HCT116 (cell line): Measurements from ENCODE around the gene ADIPOR1. TPM values are rescaled to one million over a fixed set of nuclear protein-coding genes. Genes with fewer than 3 reads are reported as not detected.

ENCODE experiments used
- ATAC-seq: fragments of 200-7000 bp; cut with Tn5 transposase; 2 replicates; pipeline ENCODE4 v1.9.1; 2020; ENCODE audit warnings: mild to moderate bottlenecking, moderate library complexity
- BruUV-seq: library from RNA; stranded (reverse); fragments of 400-500 nt; replicated peaks from 2 replicates; lab custom pipeline; 2021; lab: Mats Ljungman, UMichigan
- CTCF ChIA-PET: fragments of 300-600 bp; sonication (Branson Sonifier 250); formaldehyde crosslinking; loops from one replicate; lab custom pipeline; 2021; ENCODE audit warnings: antibody characterized with exemption; lab: Charles Lee
- POLR2A ChIA-PET: fragments of 300-600, 350-600 bp; sonication (Branson Sonifier 250); formaldehyde crosslinking; loops from one replicate; lab custom pipeline; 2021; ENCODE audit warnings: antibody characterized with exemption; lab: Charles Lee
- RAD21 ChIA-PET, 2 experiments: fragments of 300-600 bp; sonication (Branson Sonifier 250); formaldehyde crosslinking; loops; one replicate each; lab custom pipeline; 2023; ENCODE audit warnings: low total read pairs in 2 of 2; ENCODE audit not compliant: uncharacterized antibody in 2 of 2, unreplicated experiment in 2 of 2, low non-redundant PET in 1 of 2; lab: Charles Lee
- DNase-seq: peaks from one replicate; pipeline ENCODE4 v3.0.0-alpha.2; 2010; ENCODE audit warnings: low read depth, low spot score
- H2AFZ ChIP-seq: fragments of 200-600 bp; shearing (Covaris generic), sonication (generic); 2 replicates; pipeline ENCODE4 v1.6.1; 2017; ENCODE audit warnings: low read depth, mixed run types, mixed read lengths, antibody characterized with exemption, low read length; ENCODE audit not compliant: poor library complexity, severe bottlenecking
- H3K27ac ChIP-seq: 2 replicates; pipeline ENCODE4 v1.5.1; 2012; ENCODE audit warnings: low read depth, low read length
- H3K27me3 ChIP-seq: fragments of 200-600 bp; sonication (generic); 2 replicates; pipeline ENCODE4 v1.6.1; 2016; ENCODE audit warnings: mixed run types, low read length, mixed read lengths; ENCODE audit not compliant: insufficient read depth
- H3K36me3 ChIP-seq, 2 experiments: fragments of 200-500 bp in 1 of 2; fragments of 200-600 bp in 1 of 2; sonication (Bioruptor generic) in 1 of 2; sonication (generic) in 1 of 2; 2 replicates each; pipeline versions ENCODE4 v1.5.1 to v1.6.1; 2014 to 2016; ENCODE audit warnings: low read length in 2 of 2, inconsistent platforms in 1 of 2, mixed read lengths in 1 of 2, mixed run types in 1 of 2; ENCODE audit not compliant: insufficient read depth in 2 of 2, control insufficient read depth in 1 of 2
- H3K4me1 ChIP-seq, 2 experiments: fragments of 200-600 bp in 1 of 2; sonication (generic) in 1 of 2; 2 replicates each; pipeline versions ENCODE4 v1.5.1 to v1.6.1; 2012 to 2017; ENCODE audit warnings: low read length in 2 of 2, inconsistent platforms in 1 of 2, mild to moderate bottlenecking in 1 of 2, mixed read lengths in 1 of 2, mixed run types in 1 of 2, moderate library complexity in 1 of 2; ENCODE audit not compliant: insufficient read depth in 2 of 2, control insufficient read depth in 1 of 2
- H3K4me2 ChIP-seq: fragments of 200-600 bp; sonication (generic); 2 replicates; pipeline ENCODE4 v1.6.1; 2017; ENCODE audit warnings: mixed run types, low read length, mixed read lengths
- H3K4me3 ChIP-seq, 2 experiments: fragments of 200-600 bp in 1 of 2; sonication (generic) in 1 of 2; replicated peaks in 1 of 2; 2 replicates each; pipeline ENCODE4 v1.5.1; 2011 to 2016; ENCODE audit warnings: low read length in 2 of 2, control low read depth in 1 of 2, low read depth in 1 of 2, mild to moderate bottlenecking in 1 of 2, mixed read lengths in 1 of 2, mixed run types in 1 of 2
- H3K79me2 ChIP-seq: fragments of 200-600 bp; sonication (generic); 2 replicates; pipeline ENCODE4 v1.6.1; 2017; ENCODE audit warnings: mild to moderate bottlenecking, mixed run types, low read length, moderate library complexity, mixed read lengths; ENCODE audit not compliant: insufficient read depth
- H3K9ac ChIP-seq: fragments of 200-600 bp; sonication (generic); 2 replicates; pipeline ENCODE4 v1.6.1; 2016; ENCODE audit warnings: low read length, mixed read lengths
- H3K9me2 ChIP-seq: fragments of 200-600 bp; sonication (generic), shearing (Covaris generic); 2 replicates; pipeline ENCODE4 v1.6.1; 2017; ENCODE audit warnings: mixed run types, mild to moderate bottlenecking, moderate library complexity; ENCODE audit not compliant: insufficient read depth
- H3K9me3 ChIP-seq, 2 experiments: fragments of 200-500 bp in 1 of 2; fragments of 200-600 bp in 1 of 2; sonication (Bioruptor generic) in 1 of 2; sonication (generic) in 1 of 2; 2 replicates each; pipeline ENCODE4 v1.6.1; 2014 to 2017; ENCODE audit warnings: low read length in 2 of 2, mixed read lengths in 2 of 2, inconsistent platforms in 1 of 2, low read depth in 1 of 2, mild to moderate bottlenecking in 1 of 2, mixed run types in 1 of 2, moderate library complexity in 1 of 2; ENCODE audit not compliant: control insufficient read depth in 1 of 2, insufficient read depth in 1 of 2
- H4K20me1 ChIP-seq: fragments of 200-600 bp; sonication (generic), shearing (Covaris generic); 2 replicates; pipeline ENCODE4 v1.6.1; 2017; ENCODE audit warnings: mixed run types, mild to moderate bottlenecking, moderate library complexity; ENCODE audit not compliant: insufficient read depth
- CEBPB ChIP-seq: IDR thresholded peaks from 2 replicates; pipeline ENCODE4 v1.6.1; 2012; ENCODE audit warnings: low read depth
- EGR1 ChIP-seq: IDR thresholded peaks from 2 replicates; pipeline ENCODE4 v1.6.1; 2012; ENCODE audit warnings: low read depth
- ELF1 ChIP-seq: IDR thresholded peaks from 2 replicates; pipeline ENCODE4 v1.6.1; 2012; ENCODE audit warnings: low read depth, borderline replicate concordance
- EZH2phosphoT487 ChIP-seq: fragments of 200-600 bp; IDR thresholded peaks from 2 replicates; pipeline ENCODE4 v1.6.1; 2018; ENCODE audit warnings: antibody characterized with exemption, borderline replicate concordance
- FOSL1 ChIP-seq: IDR thresholded peaks from 2 replicates; pipeline ENCODE4 v1.6.1; 2012; ENCODE audit warnings: low read depth
- POLR2A ChIP-seq: IDR thresholded peaks from 2 replicates; pipeline ENCODE4 v1.7.0; 2011; ENCODE audit warnings: borderline replicate concordance; ENCODE audit not compliant: insufficient read depth, insufficient read length; ENCODE audit errors: extremely low read depth
- SRF ChIP-seq: IDR thresholded peaks from 2 replicates; pipeline ENCODE4 v1.6.1; 2012; ENCODE audit warnings: low read depth
- TCF7L2 ChIP-seq: IDR thresholded peaks from 2 replicates; pipeline ENCODE4 v1.7.0; 2011; ENCODE audit warnings: borderline replicate concordance, inconsistent platforms; ENCODE audit not compliant: insufficient read depth, insufficient read length; ENCODE audit errors: extremely low read depth
- intact Hi-C: fragments of 100-400 bp; cut with micrococcal nuclease; formaldehyde crosslinking; loops from 2 replicates; pipeline ENCODE4 v1.10.0; 2022
- total RNA-seq: library from RNA; stranded (reverse); gene quantifications from one replicate; pipeline ENCODE4 v1.2.1, GENCODE V29; 2021; ENCODE audit not compliant: unreplicated experiment
- TF ChIP-seq, protein P1 (sequence below): IDR thresholded peaks from 2 replicates; pipeline ENCODE4 v1.6.1; 2012
- TF ChIP-seq, protein P2 (sequence below): IDR thresholded peaks from 2 replicates; pipeline ENCODE4 v1.6.1; 2011; ENCODE audit warnings: mild to moderate bottlenecking, low read length, moderate library complexity; ENCODE audit not compliant: insufficient replicate concordance; ENCODE audit errors: extremely low read depth
- TF ChIP-seq, protein P3 (sequence below): IDR thresholded peaks from 2 replicates; pipeline ENCODE4 v1.6.1; 2012; ENCODE audit warnings: low read depth
- TF ChIP-seq, protein P4 (sequence below), 3 experiments: fragments of 200-600 bp in 1 of 3; sonication (generic) in 1 of 3; IDR thresholded peaks in 2 of 3; conservative IDR thresholded peaks in 1 of 3; 2 replicates each; pipeline ENCODE4 v1.5.1; 2012 to 2017; ENCODE audit warnings: low read depth in 2 of 3, low read length in 2 of 3, antibody characterized with exemption in 1 of 3, borderline replicate concordance in 1 of 3, control low read depth in 1 of 3, mild to moderate bottlenecking in 1 of 3, mixed read lengths in 1 of 3, mixed run types in 1 of 3, moderate library complexity in 1 of 3; ENCODE audit not compliant: insufficient read depth in 1 of 3

Gene ADIPOR1
- total RNA-seq, 1 experiment from 2014 or later = 89.8 TPM

DNA sequence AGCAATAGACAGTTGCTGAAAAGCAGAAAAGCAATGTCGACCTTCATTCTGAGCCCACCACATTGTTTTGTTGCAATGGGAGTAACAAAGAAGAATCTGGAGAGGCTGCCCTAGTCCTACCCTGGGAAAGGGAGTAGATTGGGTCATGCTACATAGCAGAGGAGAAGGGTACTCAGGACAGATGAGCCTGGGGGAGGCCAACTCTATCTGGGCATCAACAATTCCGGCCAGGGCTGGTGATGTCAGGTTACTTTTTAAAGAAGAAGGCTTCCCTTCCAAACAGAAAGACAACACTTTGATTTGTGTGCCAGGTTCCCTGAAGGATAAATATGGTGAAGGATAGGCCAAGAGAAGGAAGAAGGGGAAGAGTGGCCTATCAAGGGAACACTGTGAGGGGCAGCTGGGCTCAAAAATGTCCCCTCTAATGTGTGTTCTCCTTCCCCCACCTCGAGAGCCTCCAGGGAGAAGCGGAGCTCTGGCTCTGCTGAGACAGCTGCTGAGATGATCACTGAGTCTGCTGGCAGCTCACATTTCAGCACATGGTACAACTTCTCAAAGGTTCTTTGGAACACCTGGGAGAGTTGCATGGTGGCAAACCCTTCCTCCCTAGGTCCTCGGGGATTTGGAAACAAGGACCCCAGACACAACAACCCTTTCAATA is 3.2 kb upstream of the ADIPOR1 start:
- Histone ChIP-seq H4K20me1 (no peaks in the 10 kb centered on the region), H3K9ac (no peak overlapping the region), H3K79me2 (peaks cover 17% of the 10 kb centered on the region), H3K9me3 (no peaks in the 10 kb centered on the region), H3K9me2 (no peaks in the 10 kb centered on the region), H3K36me3 (no peaks in the 10 kb centered on the region), H3K27me3 (no peaks in the 10 kb centered on the region), H2AFZ (no peak overlapping the region), H3K4me1 (peaks cover 26 to 34% of the 10 kb centered on the region in 2 experiments), H3K4me2 (no peak overlapping the region), H3K4me3 (no peak overlapping the region), H3K27ac (no peak overlapping the region)
- RAD21 ChIA-PET = no interaction called here
- TF ChIP-seq, protein P1, sequence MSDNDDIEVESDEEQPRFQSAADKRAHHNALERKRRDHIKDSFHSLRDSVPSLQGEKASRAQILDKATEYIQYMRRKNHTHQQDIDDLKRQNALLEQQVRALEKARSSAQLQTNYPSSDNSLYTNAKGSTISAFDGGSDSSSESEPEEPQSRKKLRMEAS = no peak
- no peak for TF ChIP-seq POLR2A
- TF ChIP-seq, protein P2, sequence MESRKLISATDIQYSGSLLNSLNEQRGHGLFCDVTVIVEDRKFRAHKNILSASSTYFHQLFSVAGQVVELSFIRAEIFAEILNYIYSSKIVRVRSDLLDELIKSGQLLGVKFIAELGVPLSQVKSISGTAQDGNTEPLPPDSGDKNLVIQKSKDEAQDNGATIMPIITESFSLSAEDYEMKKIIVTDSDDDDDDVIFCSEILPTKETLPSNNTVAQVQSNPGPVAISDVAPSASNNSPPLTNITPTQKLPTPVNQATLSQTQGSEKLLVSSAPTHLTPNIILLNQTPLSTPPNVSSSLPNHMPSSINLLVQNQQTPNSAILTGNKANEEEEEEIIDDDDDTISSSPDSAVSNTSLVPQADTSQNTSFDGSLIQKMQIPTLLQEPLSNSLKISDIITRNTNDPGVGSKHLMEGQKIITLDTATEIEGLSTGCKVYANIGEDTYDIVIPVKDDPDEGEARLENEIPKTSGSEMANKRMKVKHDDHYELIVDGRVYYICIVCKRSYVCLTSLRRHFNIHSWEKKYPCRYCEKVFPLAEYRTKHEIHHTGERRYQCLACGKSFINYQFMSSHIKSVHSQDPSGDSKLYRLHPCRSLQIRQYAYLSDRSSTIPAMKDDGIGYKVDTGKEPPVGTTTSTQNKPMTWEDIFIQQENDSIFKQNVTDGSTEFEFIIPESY = no peak
- no peak for TF ChIP-seq ELF1
- no peak for TF ChIP-seq CEBPB
- TF ChIP-seq TCF7L2 = no peak
- no peak for TF ChIP-seq EGR1
- no peak for TF ChIP-seq SRF
- TF ChIP-seq, protein P3, sequence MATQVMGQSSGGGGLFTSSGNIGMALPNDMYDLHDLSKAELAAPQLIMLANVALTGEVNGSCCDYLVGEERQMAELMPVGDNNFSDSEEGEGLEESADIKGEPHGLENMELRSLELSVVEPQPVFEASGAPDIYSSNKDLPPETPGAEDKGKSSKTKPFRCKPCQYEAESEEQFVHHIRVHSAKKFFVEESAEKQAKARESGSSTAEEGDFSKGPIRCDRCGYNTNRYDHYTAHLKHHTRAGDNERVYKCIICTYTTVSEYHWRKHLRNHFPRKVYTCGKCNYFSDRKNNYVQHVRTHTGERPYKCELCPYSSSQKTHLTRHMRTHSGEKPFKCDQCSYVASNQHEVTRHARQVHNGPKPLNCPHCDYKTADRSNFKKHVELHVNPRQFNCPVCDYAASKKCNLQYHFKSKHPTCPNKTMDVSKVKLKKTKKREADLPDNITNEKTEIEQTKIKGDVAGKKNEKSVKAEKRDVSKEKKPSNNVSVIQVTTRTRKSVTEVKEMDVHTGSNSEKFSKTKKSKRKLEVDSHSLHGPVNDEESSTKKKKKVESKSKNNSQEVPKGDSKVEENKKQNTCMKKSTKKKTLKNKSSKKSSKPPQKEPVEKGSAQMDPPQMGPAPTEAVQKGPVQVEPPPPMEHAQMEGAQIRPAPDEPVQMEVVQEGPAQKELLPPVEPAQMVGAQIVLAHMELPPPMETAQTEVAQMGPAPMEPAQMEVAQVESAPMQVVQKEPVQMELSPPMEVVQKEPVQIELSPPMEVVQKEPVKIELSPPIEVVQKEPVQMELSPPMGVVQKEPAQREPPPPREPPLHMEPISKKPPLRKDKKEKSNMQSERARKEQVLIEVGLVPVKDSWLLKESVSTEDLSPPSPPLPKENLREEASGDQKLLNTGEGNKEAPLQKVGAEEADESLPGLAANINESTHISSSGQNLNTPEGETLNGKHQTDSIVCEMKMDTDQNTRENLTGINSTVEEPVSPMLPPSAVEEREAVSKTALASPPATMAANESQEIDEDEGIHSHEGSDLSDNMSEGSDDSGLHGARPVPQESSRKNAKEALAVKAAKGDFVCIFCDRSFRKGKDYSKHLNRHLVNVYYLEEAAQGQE = no peak
- no peak for TF ChIP-seq FOSL1
- TF ChIP-seq, protein P4, sequence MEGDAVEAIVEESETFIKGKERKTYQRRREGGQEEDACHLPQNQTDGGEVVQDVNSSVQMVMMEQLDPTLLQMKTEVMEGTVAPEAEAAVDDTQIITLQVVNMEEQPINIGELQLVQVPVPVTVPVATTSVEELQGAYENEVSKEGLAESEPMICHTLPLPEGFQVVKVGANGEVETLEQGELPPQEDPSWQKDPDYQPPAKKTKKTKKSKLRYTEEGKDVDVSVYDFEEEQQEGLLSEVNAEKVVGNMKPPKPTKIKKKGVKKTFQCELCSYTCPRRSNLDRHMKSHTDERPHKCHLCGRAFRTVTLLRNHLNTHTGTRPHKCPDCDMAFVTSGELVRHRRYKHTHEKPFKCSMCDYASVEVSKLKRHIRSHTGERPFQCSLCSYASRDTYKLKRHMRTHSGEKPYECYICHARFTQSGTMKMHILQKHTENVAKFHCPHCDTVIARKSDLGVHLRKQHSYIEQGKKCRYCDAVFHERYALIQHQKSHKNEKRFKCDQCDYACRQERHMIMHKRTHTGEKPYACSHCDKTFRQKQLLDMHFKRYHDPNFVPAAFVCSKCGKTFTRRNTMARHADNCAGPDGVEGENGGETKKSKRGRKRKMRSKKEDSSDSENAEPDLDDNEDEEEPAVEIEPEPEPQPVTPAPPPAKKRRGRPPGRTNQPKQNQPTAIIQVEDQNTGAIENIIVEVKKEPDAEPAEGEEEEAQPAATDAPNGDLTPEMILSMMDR (IDR thresholded peaks at IDR 0.05 in 2 of 3, conservative IDR thresholded peaks at IDR 0.05 in 1 of 3; ENCODE audit: borderline replicate concordance in 1 of 3, insufficient read depth in 1 of 3, low read depth in 2 of 3, low read length in 2 of 3) = no peak
- TF ChIP-seq EZH2phosphoT487 = no peak
- DNase-seq = no peak
- POLR2A ChIA-PET = no interaction called here
- no peak for ATAC-seq
- intact Hi-C loops = no loop called here
- BruUV-seq = no TSS peak
- CTCF ChIA-PET = no interaction called here
